CD4-positive, alpha-beta T cell (primary cell): ENCODE measurements around the gene TMEM200B. TPM values are rescaled to one million over a fixed set of nuclear protein-coding genes. Genes with fewer than 3 reads are reported as not detected.

ENCODE experiments used
- ATAC-seq: fragments of 200-7000 bp; cut with Tn5 transposase; one replicate; pipeline ENCODE4 v1.10.0; 2022; ENCODE audit warnings: mild to moderate bottlenecking; ENCODE audit not compliant: poor library complexity
- CTCF ChIA-PET: fragments of 350-600 bp; sonication (Branson Sonifier 250); formaldehyde crosslinking; loops from one replicate; lab custom pipeline; 2021; ENCODE audit warnings: antibody characterized with exemption, inconsistent platforms; lab: Charles Lee
- POLR2A ChIA-PET: fragments of 350-600 bp; sonication (Branson Sonifier 250); formaldehyde crosslinking; loops from one replicate; lab custom pipeline; 2021; ENCODE audit warnings: antibody characterized with exemption, inconsistent platforms; lab: Charles Lee
- DNase-seq, 14 experiments: peaks; one replicate each; pipeline ENCODE4 v3.0.0-alpha.2; 2013 to 2020; ENCODE audit warnings: mixed read lengths in 2 of 14
- H3K27ac ChIP-seq, 2 donors: one replicate each; pipeline versions ENCODE4 v1.5.1 to v1.7.0; 2013; ENCODE audit warnings: low read length in 2 of 2, low read depth in 1 of 2, mild to moderate bottlenecking in 1 of 2
- H3K27me3 ChIP-seq, 2 experiments: 1 replicate in 1 of 2; 2 replicates in 1 of 2; pipeline versions ENCODE4 v1.6.1 to v1.7.0; 2013; ENCODE audit warnings: low read length in 2 of 2, control low read depth in 1 of 2, mild to moderate bottlenecking in 1 of 2, moderate library complexity in 1 of 2; ENCODE audit not compliant: insufficient read depth in 2 of 2, control insufficient read depth in 1 of 2
- H3K36me3 ChIP-seq: one replicate; pipeline ENCODE4 v1.6.1; 2013; ENCODE audit warnings: low read length, control low read depth; ENCODE audit not compliant: insufficient read depth
- H3K4me1 ChIP-seq: one replicate; pipeline ENCODE4 v1.6.1; 2013; ENCODE audit warnings: low read length, control low read depth; ENCODE audit not compliant: insufficient read depth
- H3K4me3 ChIP-seq: one replicate; pipeline ENCODE4 v1.5.1; 2013; ENCODE audit warnings: mild to moderate bottlenecking, low read length, moderate library complexity
- H3K9me3 ChIP-seq, 2 experiments: 1 replicate in 1 of 2; 2 replicates in 1 of 2; pipeline versions ENCODE4 v1.6.1 to v1.7.0; 2013; ENCODE audit warnings: low read length in 2 of 2, mild to moderate bottlenecking in 2 of 2, control low read depth in 1 of 2, moderate library complexity in 1 of 2; ENCODE audit not compliant: control insufficient read depth in 1 of 2, insufficient read depth in 1 of 2
- H3K27ac Mint-ChIP-seq: one replicate; pipeline ENCODE4 v1.8.0; 2020; ENCODE audit warnings: mixed read lengths
- H3K27me3 Mint-ChIP-seq: one replicate; pipeline ENCODE4 v1.8.0; 2021; ENCODE audit warnings: mixed read lengths
- H3K36me3 Mint-ChIP-seq: one replicate; pipeline ENCODE4 v1.8.0; 2021; ENCODE audit warnings: low read depth, mixed read lengths
- H3K4me1 Mint-ChIP-seq: one replicate; pipeline ENCODE4 v1.8.0; 2021; ENCODE audit warnings: low read depth, mixed read lengths
- H3K4me3 Mint-ChIP-seq: one replicate; pipeline ENCODE4 v1.8.0; 2020; ENCODE audit warnings: mild to moderate bottlenecking, mixed read lengths
- H3K9me3 Mint-ChIP-seq: one replicate; pipeline ENCODE4 v1.8.0; 2020; ENCODE audit warnings: mixed read lengths
- intact Hi-C, 2 experiments: fragments of 100-400 bp; cut with DNase I in 1 of 2; cut with micrococcal nuclease in 1 of 2; formaldehyde crosslinking; loops; one replicate each; pipeline versions ENCODE4 v1.15.1 to v1.9.0; 2023 to 2025; cut with DNase I, micrococcal nuclease
- total RNA-seq, 174 experiments: library from RNA in 2 of 174; stranded (reverse) in 2 of 174; gene quantifications; one replicate each; pipeline ENCODE4 v1.2.3 and lab custom pipeline; 2021 to 2026
- TF ChIP-seq, protein P1 (sequence below): fragments of 200-600 bp; IDR thresholded peaks from one replicate; pipeline ENCODE4 v1.8.0; 2022; ENCODE audit warnings: antibody characterized with exemption, mild to moderate bottlenecking

Gene TMEM200B
- total RNA-seq, 2 experiments from 2014 or later: not detected

DNA sequence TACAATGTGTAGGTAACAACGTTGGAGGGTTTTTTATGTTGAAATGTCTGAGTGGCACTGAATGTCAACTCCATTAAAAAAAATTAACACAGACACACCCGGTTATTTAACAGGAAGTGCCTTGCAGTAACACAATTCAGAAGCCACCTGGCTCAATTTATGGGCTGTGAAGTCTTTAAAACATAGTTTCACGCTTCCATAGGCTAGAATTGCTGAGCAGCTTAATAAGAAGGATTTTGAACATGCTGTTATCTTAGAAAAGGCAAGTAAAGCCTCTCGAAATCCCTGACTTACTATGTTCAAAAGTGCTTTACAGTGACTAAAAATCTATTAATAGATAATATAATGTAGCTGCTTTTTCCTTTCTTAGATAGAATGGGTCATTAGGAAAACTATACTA, 38.3 kb upstream of the TMEM200B start:
- H3K36me3 Mint-ChIP-seq: peaks cover 81% of the 10 kb centered on the region
- H3K4me1 Mint-ChIP-seq: peaks cover 59% of the 10 kb centered on the region
- H3K4me3 Mint-ChIP-seq: no peak overlapping the region
- ATAC-seq: no peak
- peaks cover 13% of the 10 kb centered on the region for H3K4me1 ChIP-seq
- POLR2A ChIA-PET: no interaction called here
- no peak for DNase-seq
- no peak overlapping the region for H3K27ac ChIP-seq
- H3K4me3 ChIP-seq: no peak overlapping the region
- no peaks in the 10 kb centered on the region for H3K27me3 Mint-ChIP-seq
- no peaks in the 10 kb centered on the region for H3K9me3 Mint-ChIP-seq
- TF ChIP-seq, protein P1, sequence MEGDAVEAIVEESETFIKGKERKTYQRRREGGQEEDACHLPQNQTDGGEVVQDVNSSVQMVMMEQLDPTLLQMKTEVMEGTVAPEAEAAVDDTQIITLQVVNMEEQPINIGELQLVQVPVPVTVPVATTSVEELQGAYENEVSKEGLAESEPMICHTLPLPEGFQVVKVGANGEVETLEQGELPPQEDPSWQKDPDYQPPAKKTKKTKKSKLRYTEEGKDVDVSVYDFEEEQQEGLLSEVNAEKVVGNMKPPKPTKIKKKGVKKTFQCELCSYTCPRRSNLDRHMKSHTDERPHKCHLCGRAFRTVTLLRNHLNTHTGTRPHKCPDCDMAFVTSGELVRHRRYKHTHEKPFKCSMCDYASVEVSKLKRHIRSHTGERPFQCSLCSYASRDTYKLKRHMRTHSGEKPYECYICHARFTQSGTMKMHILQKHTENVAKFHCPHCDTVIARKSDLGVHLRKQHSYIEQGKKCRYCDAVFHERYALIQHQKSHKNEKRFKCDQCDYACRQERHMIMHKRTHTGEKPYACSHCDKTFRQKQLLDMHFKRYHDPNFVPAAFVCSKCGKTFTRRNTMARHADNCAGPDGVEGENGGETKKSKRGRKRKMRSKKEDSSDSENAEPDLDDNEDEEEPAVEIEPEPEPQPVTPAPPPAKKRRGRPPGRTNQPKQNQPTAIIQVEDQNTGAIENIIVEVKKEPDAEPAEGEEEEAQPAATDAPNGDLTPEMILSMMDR: no peak
- no peaks in the 10 kb centered on the region for H3K27me3 ChIP-seq
- H3K9me3 ChIP-seq: no peaks in the 10 kb centered on the region
- no peak overlapping the region for H3K27ac Mint-ChIP-seq
- intact Hi-C loops: no loop called here
- H3K36me3 ChIP-seq: peaks cover 88% of the 10 kb centered on the region
- CTCF ChIA-PET: no interaction called here

DNA sequence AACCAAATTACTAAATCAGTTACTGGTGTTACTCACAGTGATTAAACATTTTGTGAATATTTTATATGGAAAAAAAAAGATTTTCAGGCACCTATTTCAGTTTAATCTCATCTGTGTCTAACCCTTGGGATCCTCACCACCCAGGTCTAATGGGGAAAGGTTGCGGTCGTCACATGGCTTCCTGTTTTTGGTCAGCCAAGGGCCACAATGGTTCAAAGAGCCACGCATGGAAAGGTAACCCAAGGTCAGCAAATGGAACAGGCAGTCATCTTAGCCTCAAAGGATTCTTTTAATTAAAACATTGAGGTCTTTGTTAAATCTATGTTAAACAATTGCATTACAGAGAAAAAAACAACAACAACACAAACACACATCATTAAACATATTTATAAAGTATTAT, 36.1 kb upstream of the TMEM200B start:
- ATAC-seq: no peak
- H3K36me3 Mint-ChIP-seq: peaks cover 79% of the 10 kb centered on the region
- ChIA-PET POLR2A (no interaction called here), CTCF (interaction anchor here (0.6 to 1.4 kb wide), 4 partner anchors 9 to 1109 kb away, joined by 3 to 4 read pairs (median 4); no protein-coding TSS in a partner anchor)
- TF ChIP-seq, protein P1: no peak
- peaks cover 87% of the 10 kb centered on the region for H3K36me3 ChIP-seq
- H3K4me3 ChIP-seq: no peak overlapping the region
- peaks cover 4% of the 10 kb centered on the region for H3K4me1 ChIP-seq
- no peak overlapping the region for H3K4me3 Mint-ChIP-seq
- no peak overlapping the region for H3K27ac Mint-ChIP-seq
- no peaks in the 10 kb centered on the region for H3K27me3 Mint-ChIP-seq
- intact Hi-C loops: no loop called here
- no peaks in the 10 kb centered on the region for H3K9me3 ChIP-seq
- no peaks in the 10 kb centered on the region for H3K9me3 Mint-ChIP-seq
- peaks cover 41% of the 10 kb centered on the region for H3K4me1 Mint-ChIP-seq
- no peak overlapping the region for H3K27ac ChIP-seq
- no peaks in the 10 kb centered on the region for H3K27me3 ChIP-seq
- DNase-seq: no peak

GRCh38 chr1:29157269-29157601, 33.5 kb upstream of the TMEM200B start:
- no peak for ATAC-seq
- ChIA-PET CTCF (interaction anchor here (1.4 kb wide), 1 partner anchor 45 kb away, joined by 4 read pairs; no protein-coding TSS in a partner anchor), POLR2A (interaction anchor here (3.1 kb wide), 1 partner anchor 24 kb away, joined by 12 read pairs; the partner anchor contains the start of gene SRSF4)
- no peak overlapping the region for H3K4me3 Mint-ChIP-seq
- Histone ChIP-seq H3K4me1 (no peaks in the 10 kb centered on the region), H3K27ac (no peak overlapping the region), H3K27me3 (no peaks in the 10 kb centered on the region), H3K4me3 (no peak overlapping the region), H3K36me3 (peaks cover 89% of the 10 kb centered on the region), H3K9me3 (no peaks in the 10 kb centered on the region)
- no peak for DNase-seq
- H3K27me3 Mint-ChIP-seq: no peaks in the 10 kb centered on the region
- no peak overlapping the region for H3K27ac Mint-ChIP-seq
- TF ChIP-seq, protein P1: no peak
- peaks cover 90% of the 10 kb centered on the region for H3K36me3 Mint-ChIP-seq
- peaks cover 19% of the 10 kb centered on the region for H3K4me1 Mint-ChIP-seq
- H3K9me3 Mint-ChIP-seq: no peaks in the 10 kb centered on the region
- intact Hi-C loops: no loop called here
